Hepatocyte (in vitro differentiated cells): ENCODE data around the gene MRO. TPM values are rescaled to one million over a fixed set of nuclear protein-coding genes. Genes with fewer than 3 reads are reported as not detected.

Experiments used
- DNase-seq: peaks from one replicate; pipeline ENCODE4 v3.0.0-alpha.2; 2016; ENCODE audit warnings: low spot score
- H2AFZ ChIP-seq: fragments of 200-600 bp; sonication (generic); 2 replicates; pipeline ENCODE4 v1.6.0; 2016; ENCODE audit warnings: antibody characterized with exemption, mild to moderate bottlenecking
- H3K27ac ChIP-seq: fragments of 200-600 bp; sonication (generic); 2 replicates; pipeline ENCODE4 v1.5.1; 2016; ENCODE audit warnings: mild to moderate bottlenecking
- H3K27me3 ChIP-seq: fragments of 200-600 bp; sonication (generic); 2 replicates; pipeline ENCODE4 v1.6.1; 2016
- H3K36me3 ChIP-seq: fragments of 200-600 bp; sonication (generic); replicated peaks from 2 replicates; pipeline ENCODE4 v1.5.1; 2016; ENCODE audit warnings: low read depth; ENCODE audit not compliant: insufficient read depth
- H3K4me1 ChIP-seq: fragments of 200-600 bp; sonication (generic); 2 replicates; pipeline ENCODE4 v1.5.1; 2016; ENCODE audit warnings: mild to moderate bottlenecking, moderate library complexity; ENCODE audit not compliant: insufficient read depth
- H3K4me2 ChIP-seq: fragments of 200-600 bp; sonication (generic); 2 replicates; pipeline ENCODE4 v1.6.0; 2016
- H3K4me3 ChIP-seq: fragments of 200-600 bp; sonication (generic); 2 replicates; pipeline ENCODE4 v1.5.1; 2016; ENCODE audit warnings: mild to moderate bottlenecking
- H3K79me2 ChIP-seq: fragments of 200-600 bp; sonication (generic); 2 replicates; pipeline ENCODE4 v1.6.0; 2017; ENCODE audit warnings: mild to moderate bottlenecking
- H3K9me2 ChIP-seq: fragments of 200-600 bp; sonication (generic); replicated peaks from 2 replicates; pipeline ENCODE4 v1.6.0; 2017; ENCODE audit warnings: mild to moderate bottlenecking; ENCODE audit not compliant: insufficient read depth
- H3K9me3 ChIP-seq: fragments of 200-600 bp; sonication (generic); 2 replicates; pipeline ENCODE4 v1.5.1; 2016; ENCODE audit warnings: low read depth, mild to moderate bottlenecking
- H4K20me1 ChIP-seq: fragments of 200-600 bp; sonication (generic); 2 replicates; pipeline ENCODE4 v1.6.0; 2016; ENCODE audit warnings: mild to moderate bottlenecking; ENCODE audit not compliant: insufficient read depth, poor library complexity, severe bottlenecking
- CTCF ChIP-seq: fragments of 200-600 bp; sonication (generic); IDR thresholded peaks from 2 replicates; pipeline ENCODE4 v1.5.1; 2016; ENCODE audit warnings: antibody characterized with exemption, mild to moderate bottlenecking; ENCODE audit not compliant: poor library complexity
- EZH2 ChIP-seq: fragments of 200-600 bp; sonication (generic); IDR thresholded peaks from 2 replicates; pipeline ENCODE4 v1.6.1; 2016; ENCODE audit warnings: antibody characterized with exemption, mild to moderate bottlenecking, borderline replicate concordance
- EZH2phosphoT487 ChIP-seq: fragments of 200-600 bp; sonication (generic); IDR thresholded peaks from one replicate; pipeline ENCODE4 v1.6.1; 2018; ENCODE audit warnings: antibody characterized with exemption, mild to moderate bottlenecking, low read depth, moderate library complexity; ENCODE audit not compliant: unreplicated experiment, severe bottlenecking
- WGBS: methylation state at CpG from one replicate; pipeline ENCODE4 v1.1.6; 2016; ENCODE audit warnings: low lambda C conversion rate; ENCODE audit errors: missing lambda C conversion rate; 5-methylcytosine and 5-hydroxymethylcytosine counted together
- polyA plus RNA-seq: library from polyadenylated mRNA; unstranded; fragments of >200 nt; fragmentation: Nextera tagmentation; extraction: Ambion mirVana; gene quantifications from 2 replicates; pipeline ENCODE4 v1.2.1, GENCODE V29; 2016
- total RNA-seq: library from RNA; depleted of rRNA; stranded (reverse); fragments of >200 nt; gene quantifications from 2 replicates; pipeline ENCODE4 v1.2.3, GENCODE V29; 2014

MRO gene
- total and polyA plus RNA-seq, 2 experiments from 2014 or later = 1.3 to 2.0 TPM

GRCh38 chr18:50812834-50813233 lies 7.0 kb downstream of the MRO start:
- H3K79me2 ChIP-seq = no peaks in the 10 kb centered on the region
- H2AFZ ChIP-seq = no peak overlapping the region
- no peak for TF ChIP-seq CTCF
- no peaks in the 10 kb centered on the region for H4K20me1 ChIP-seq
- 88% methylated on average over 2 of the region's 2 CpGs for WGBS
- DNase-seq = no peak
- no peak overlapping the region for H3K27ac ChIP-seq
- H3K27me3 ChIP-seq = no peaks in the 10 kb centered on the region
- no peak overlapping the region for H3K4me3 ChIP-seq
- no peaks in the 10 kb centered on the region for H3K9me3 ChIP-seq
- H3K9me2 ChIP-seq = no peaks in the 10 kb centered on the region
- no peaks in the 10 kb centered on the region for H3K36me3 ChIP-seq
- no peaks in the 10 kb centered on the region for H3K4me1 ChIP-seq
- H3K4me2 ChIP-seq = no peak overlapping the region

- no peak for DNase-seq
- Histone ChIP-seq H4K20me1 (no peaks in the 10 kb centered on the region), H3K4me1 (peaks cover 7% of the 10 kb centered on the region), H3K4me2 (no peak overlapping the region), H3K36me3 (no peaks in the 10 kb centered on the region), H3K9me2 (no peaks in the 10 kb centered on the region), H3K4me3 (no peak overlapping the region), H3K9me3 (no peaks in the 10 kb centered on the region), H3K27me3 (no peaks in the 10 kb centered on the region), H2AFZ (no peak overlapping the region), H3K27ac (peak overlapping the region; percentile 71), H3K79me2 (no peaks in the 10 kb centered on the region)
- TF ChIP-seq EZH2phosphoT487 (no peak), EZH2 (no peak), CTCF (no peak)
- 64% methylated on average over 2 of the region's 2 CpGs for WGBS
Observed at GRCh38 chr18:50807176-50807575, 12.6 kb downstream of the MRO start.

- Histone ChIP-seq H3K36me3 (no peaks in the 10 kb centered on the region), H3K27me3 (no peaks in the 10 kb centered on the region), H3K4me2 (no peak overlapping the region), H3K4me1 (peaks cover 7% of the 10 kb centered on the region), H3K9me2 (no peaks in the 10 kb centered on the region), H2AFZ (no peak overlapping the region), H4K20me1 (no peaks in the 10 kb centered on the region), H3K4me3 (no peak overlapping the region), H3K27ac (peak overlapping the region; percentile 85), H3K9me3 (no peaks in the 10 kb centered on the region), H3K79me2 (no peaks in the 10 kb centered on the region)
- WGBS = 27% methylated on average over 15 of the region's 15 CpGs
- peak; percentile 78 for DNase-seq
- TF ChIP-seq EZH2phosphoT487 (no peak), CTCF (no peak), EZH2 (no peak)
Observed at GRCh38 chr18:50806208-50806616, 13.6 kb downstream of the MRO start.

DNA sequence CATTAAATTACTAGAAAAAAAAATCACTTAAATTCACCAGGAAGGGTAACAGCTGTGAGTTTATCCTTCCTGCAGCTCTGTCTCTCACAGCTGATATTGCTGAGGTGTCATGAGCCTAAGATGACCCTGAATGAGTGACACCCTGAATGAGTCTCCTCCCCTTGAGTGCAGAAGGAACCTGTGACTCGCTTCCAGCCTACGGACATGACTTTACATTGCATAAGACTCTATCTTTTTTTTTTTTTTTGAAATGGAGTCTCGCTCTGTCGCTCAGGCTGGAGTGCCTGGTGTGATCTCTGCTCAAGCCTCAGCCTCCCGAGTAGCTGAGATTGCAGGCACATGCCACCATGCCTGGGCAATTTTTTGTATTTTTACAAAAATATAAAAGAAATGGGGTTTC lies 14.1 kb downstream of the MRO start:
- Histone ChIP-seq H3K4me1 (peaks cover 7% of the 10 kb centered on the region), H3K9me3 (no peaks in the 10 kb centered on the region), H3K4me2 (no peak overlapping the region), H3K36me3 (no peaks in the 10 kb centered on the region), H2AFZ (no peak overlapping the region), H4K20me1 (no peaks in the 10 kb centered on the region), H3K27ac (peak overlapping the region; percentile 85), H3K4me3 (no peak overlapping the region), H3K27me3 (no peaks in the 10 kb centered on the region), H3K79me2 (no peaks in the 10 kb centered on the region), H3K9me2 (no peaks in the 10 kb centered on the region)
- TF ChIP-seq EZH2phosphoT487 (no peak), EZH2 (no peak), CTCF (no peak)
- no peak for DNase-seq
- WGBS = 88% methylated on average over 5 of the region's 5 CpGs
